OCI-LY1 (cell line): ENCODE results near the gene CAPN7.

Experiments
- H2AFZ ChIP-seq: fragments of 200-600 bp; sonication (generic), shearing (Covaris generic); 2 replicates; pipeline ENCODE4 v1.6.0; 2014; ENCODE audit warnings: antibody characterized with exemption, mild to moderate bottlenecking, low read length
- H3F3A ChIP-seq: fragments of 200-600 bp; sonication (generic), shearing (Covaris generic); 2 replicates; pipeline ENCODE4 v1.6.0; 2014; ENCODE audit warnings: mild to moderate bottlenecking, antibody characterized with exemption, low read length, moderate library complexity; ENCODE audit not compliant: insufficient read depth
- H3K27ac ChIP-seq: fragments of 200-600 bp; sonication (generic); 2 replicates; pipeline ENCODE4 v1.5.1; 2014; ENCODE audit warnings: low read length, mixed run types, mild to moderate bottlenecking, low read depth; ENCODE audit not compliant: poor library complexity, severe bottlenecking
- H3K27me3 ChIP-seq: fragments of 200-600 bp; sonication (generic); 2 replicates; pipeline ENCODE4 v1.6.0; 2014; ENCODE audit warnings: antibody characterized with exemption, mild to moderate bottlenecking, low read length, moderate library complexity; ENCODE audit not compliant: insufficient read depth
- H3K36me3 ChIP-seq: fragments of 200-600 bp; sonication (generic); 2 replicates; pipeline ENCODE4 v1.6.1; 2014; ENCODE audit warnings: mild to moderate bottlenecking, antibody characterized with exemption, low read length, moderate library complexity, mixed read lengths; ENCODE audit not compliant: insufficient read depth
- H3K4me1 ChIP-seq: fragments of 200-600 bp; sonication (generic); 2 replicates; pipeline ENCODE4 v1.5.1; 2014; ENCODE audit warnings: mild to moderate bottlenecking, low read length, moderate library complexity; ENCODE audit not compliant: insufficient read depth, severe bottlenecking
- H3K4me2 ChIP-seq: fragments of 200-600 bp; sonication (generic), shearing (Covaris generic); 2 replicates; pipeline ENCODE4 v1.6.1; 2014; ENCODE audit warnings: low read length
- H3K4me3 ChIP-seq: fragments of 200-600 bp; sonication (generic); 2 replicates; pipeline ENCODE4 v1.5.1; 2014; ENCODE audit warnings: low read length, low read depth, mild to moderate bottlenecking, mixed read lengths; ENCODE audit not compliant: poor library complexity, severe bottlenecking
- H3K79me2 ChIP-seq: fragments of 200-600 bp; shearing (Covaris generic); 2 replicates; pipeline ENCODE4 v1.6.1; 2016; ENCODE audit warnings: mixed run types, low read length, mixed read lengths; ENCODE audit not compliant: insufficient read depth
- H3K9ac ChIP-seq: fragments of 200-600 bp; sonication (generic), shearing (Covaris generic); 2 replicates; pipeline ENCODE4 v1.6.1; 2014; ENCODE audit warnings: mild to moderate bottlenecking, low read length, mixed read lengths
- H3K9me2 ChIP-seq: fragments of 200-600 bp; sonication (generic), shearing (Covaris generic); 2 replicates; pipeline ENCODE4 v1.6.1; 2014; ENCODE audit warnings: low read depth, mild to moderate bottlenecking, low read length, mixed read lengths
- H3K9me3 ChIP-seq: fragments of 200-600 bp; shearing (Covaris generic); 2 replicates; pipeline ENCODE4 v1.6.1; 2014; ENCODE audit warnings: low read length, mixed read lengths
- H4K20me1 ChIP-seq: fragments of 200-600 bp; sonication (generic), shearing (Covaris generic); 2 replicates; pipeline ENCODE4 v1.6.0; 2016; ENCODE audit warnings: mild to moderate bottlenecking, low read length; ENCODE audit not compliant: insufficient read depth
- EZH2 ChIP-seq: fragments of 200-600 bp; sonication (generic), shearing (Covaris generic); IDR thresholded peaks from 2 replicates; pipeline ENCODE4 v1.8.0; 2017; ENCODE audit warnings: borderline replicate concordance, mixed run types, mild to moderate bottlenecking, antibody characterized with exemption, low read length, moderate library complexity, mixed read lengths
- TF ChIP-seq, protein P1 (sequence below): fragments of 200-600 bp; sonication (generic), shearing (Covaris generic); IDR thresholded peaks from 2 replicates; pipeline ENCODE4 v1.5.1; 2017; ENCODE audit warnings: mild to moderate bottlenecking, antibody characterized with exemption, low read length, moderate library complexity, mixed read lengths

Gene CAPN7

GRCh38 chr3:15258720-15259119 lies 52.7 kb downstream of the CAPN7 start:
- no peaks in the 10 kb centered on the region for H3K9me3 ChIP-seq
- no peaks in the 10 kb centered on the region for H3F3A ChIP-seq
- H3K27me3 ChIP-seq = no peaks in the 10 kb centered on the region
- no peaks in the 10 kb centered on the region for H3K4me1 ChIP-seq
- H3K4me2 ChIP-seq = no peak overlapping the region
- H4K20me1 ChIP-seq = no peaks in the 10 kb centered on the region
- no peak overlapping the region for H2AFZ ChIP-seq
- H3K4me3 ChIP-seq = no peak overlapping the region
- H3K9me2 ChIP-seq = no peaks in the 10 kb centered on the region
- H3K36me3 ChIP-seq = peaks cover 24% of the 10 kb centered on the region; the same call in 1 of the 2 replicates
- TF ChIP-seq EZH2 = no peak
- TF ChIP-seq, protein P1, sequence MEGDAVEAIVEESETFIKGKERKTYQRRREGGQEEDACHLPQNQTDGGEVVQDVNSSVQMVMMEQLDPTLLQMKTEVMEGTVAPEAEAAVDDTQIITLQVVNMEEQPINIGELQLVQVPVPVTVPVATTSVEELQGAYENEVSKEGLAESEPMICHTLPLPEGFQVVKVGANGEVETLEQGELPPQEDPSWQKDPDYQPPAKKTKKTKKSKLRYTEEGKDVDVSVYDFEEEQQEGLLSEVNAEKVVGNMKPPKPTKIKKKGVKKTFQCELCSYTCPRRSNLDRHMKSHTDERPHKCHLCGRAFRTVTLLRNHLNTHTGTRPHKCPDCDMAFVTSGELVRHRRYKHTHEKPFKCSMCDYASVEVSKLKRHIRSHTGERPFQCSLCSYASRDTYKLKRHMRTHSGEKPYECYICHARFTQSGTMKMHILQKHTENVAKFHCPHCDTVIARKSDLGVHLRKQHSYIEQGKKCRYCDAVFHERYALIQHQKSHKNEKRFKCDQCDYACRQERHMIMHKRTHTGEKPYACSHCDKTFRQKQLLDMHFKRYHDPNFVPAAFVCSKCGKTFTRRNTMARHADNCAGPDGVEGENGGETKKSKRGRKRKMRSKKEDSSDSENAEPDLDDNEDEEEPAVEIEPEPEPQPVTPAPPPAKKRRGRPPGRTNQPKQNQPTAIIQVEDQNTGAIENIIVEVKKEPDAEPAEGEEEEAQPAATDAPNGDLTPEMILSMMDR = no peak
- no peaks in the 10 kb centered on the region for H3K79me2 ChIP-seq
- H3K27ac ChIP-seq = no peak overlapping the region
- no peak overlapping the region for H3K9ac ChIP-seq

- Histone ChIP-seq H3K27ac (no peak overlapping the region), H3K4me3 (no peak overlapping the region), H3K9me2 (no peaks in the 10 kb centered on the region), H3K4me1 (no peaks in the 10 kb centered on the region), H3K9ac (no peak overlapping the region), H3K36me3 (peaks cover 15% of the 10 kb centered on the region; the same call in 1 of the 2 replicates), H2AFZ (no peak overlapping the region), H3K4me2 (no peak overlapping the region), H3F3A (no peaks in the 10 kb centered on the region), H4K20me1 (no peaks in the 10 kb centered on the region), H3K9me3 (no peaks in the 10 kb centered on the region), H3K79me2 (no peaks in the 10 kb centered on the region), H3K27me3 (no peaks in the 10 kb centered on the region)
- TF ChIP-seq, protein P1 = no peak
- no peak for TF ChIP-seq EZH2
Measured at GRCh38 chr3:15260531-15260930, 54.5 kb downstream of the CAPN7 start.

DNA sequence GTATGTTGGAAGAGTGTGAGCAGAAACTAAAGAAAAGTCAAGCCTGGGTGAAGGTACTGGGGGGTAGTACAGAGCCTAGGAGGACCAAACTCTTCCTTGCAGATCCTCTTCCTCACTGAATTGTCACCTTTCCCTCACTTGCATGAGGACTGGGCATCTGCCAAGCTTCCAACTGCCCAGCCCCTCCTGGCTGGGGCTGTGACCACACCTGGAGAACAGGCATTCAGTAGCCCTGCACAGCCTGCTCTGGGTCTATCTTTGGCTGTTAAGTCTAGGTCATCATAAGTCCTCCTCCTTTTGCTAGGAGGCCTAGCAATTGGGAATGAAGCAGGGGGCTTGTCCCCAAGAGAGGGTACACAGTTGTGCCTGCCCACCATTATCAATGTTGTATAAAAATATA lies 55.2 kb downstream of the CAPN7 start:
- Histone ChIP-seq H3K4me1 (no peaks in the 10 kb centered on the region), H2AFZ (no peak overlapping the region), H3K27ac (no peak overlapping the region), H3K4me2 (no peak overlapping the region), H4K20me1 (no peaks in the 10 kb centered on the region), H3K9me2 (no peaks in the 10 kb centered on the region), H3K79me2 (no peaks in the 10 kb centered on the region), H3K36me3 (peaks cover 8% of the 10 kb centered on the region; the same call in 1 of the 2 replicates), H3K4me3 (no peak overlapping the region), H3F3A (no peaks in the 10 kb centered on the region), H3K9me3 (no peaks in the 10 kb centered on the region), H3K27me3 (no peaks in the 10 kb centered on the region), H3K9ac (no peak overlapping the region)
- TF ChIP-seq, protein P1 = no peak
- no peak for TF ChIP-seq EZH2
